ENCODE results near the gene ASAP2.

DNA sequence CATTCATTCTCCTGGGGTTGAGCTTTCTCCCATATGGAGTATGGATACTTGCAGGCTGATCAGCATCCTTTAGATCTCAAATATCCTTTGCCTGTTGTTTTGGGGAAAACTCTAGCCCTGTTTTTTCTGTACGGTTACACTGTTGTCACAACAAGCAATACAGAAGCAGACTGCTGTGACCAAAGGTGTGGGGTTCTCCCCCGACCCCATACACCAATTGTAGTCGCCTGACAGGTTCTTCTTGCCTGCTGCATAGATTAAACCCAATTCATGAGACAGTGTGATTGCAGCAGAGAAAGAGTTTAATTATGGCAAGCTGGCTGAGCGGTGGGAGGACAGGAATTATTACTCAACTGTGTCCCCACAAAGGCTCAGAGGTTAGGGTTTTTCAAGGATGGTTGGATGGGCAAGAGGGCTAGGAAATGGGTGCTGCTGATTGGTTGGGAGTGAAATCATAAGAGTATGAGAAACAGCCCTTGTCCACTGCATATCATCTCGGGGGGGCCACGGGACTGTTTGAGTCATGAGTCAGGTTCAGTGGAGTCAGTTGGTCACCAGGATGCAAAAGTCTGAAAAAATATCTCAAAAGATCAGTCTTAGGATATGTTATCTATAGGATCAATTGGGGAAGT lies 176.1 kb downstream of the ASAP2 start:
- no peak for TF ChIP-seq POLR2A (conservative IDR thresholded peaks at IDR 0.05)
- no peak for TF ChIP-seq CSDE1 (IDR thresholded peaks at IDR 0.05)
- TF ChIP-seq NFE2 (IDR thresholded peaks at IDR 0.05; ENCODE audit: low read depth): no peak
